ENCODE results near the gene TMUB1. TPM values are rescaled to one million over a fixed set of nuclear protein-coding genes. Genes with fewer than 3 reads are reported as not detected.

Gene TMUB1
- total RNA-seq, 4 donors from 2014 or later, result 38.4 to 57.2 (median 44.7) TPM

GRCh38 chr7:151086802-151087244 is 3.5 kb upstream of the TMUB1 start:
- H3K4me1 ChIP-seq, result peaks cover 19 to 83% (median 52%) of the 10 kb centered on the region in 3 donors
- TF ChIP-seq POLR2A (IDR thresholded peaks at IDR 0.05) (no peak), EP300 (IDR thresholded peaks at IDR 0.05) (no peak), CTCF (IDR thresholded peaks at IDR 0.05) (no peak), POLR2AphosphoS5 (IDR thresholded peaks at IDR 0.05) (no peak)
- H3K36me3 ChIP-seq, result peaks cover 0 to 3% of the 10 kb centered on the region in 2 donors
- peak overlapping the region; percentile 88 to 93 for H3K4me3 ChIP-seq
- H3K27ac ChIP-seq, result peak overlapping the region; percentile 74 to 98 (median 91)
- WGBS, 2 donors (ENCODE audit: low coverage in 1 of 2), result no CpG with 5 or more reads among the region's 56 CpGs
- no peaks in the 10 kb centered on the region for H3K9me3 ChIP-seq
- no peak for ATAC-seq
- no peaks in the 10 kb centered on the region for H3K27me3 ChIP-seq

GRCh38 chr7:151085691-151086620 is 2.7 kb upstream of the TMUB1 start, which contains the start of gene AGAP3:
Gene AGAP3 (plus strand): TSS chr7:151086475. CDS start chr7:151086742, 267 bp downstream.
- Histone ChIP-seq H3K4me1 (peaks cover 19 to 83% (median 54%) of the 10 kb centered on the region in 3 donors), H3K4me3 (peak within 1 kb of the TSS; percentile 88 to 93), H3K27ac (peak within 1 kb of the TSS; percentile 74 to 98 (median 91)), H3K9me3 (no peaks in the 10 kb centered on the region), H3K27me3 (no peaks in the 10 kb centered on the region), H3K36me3 (no peaks in the 10 kb centered on the region)
- WGBS, 2 donors (ENCODE audit: low coverage in 1 of 2), result 0 to 4% methylated on average over 1 to 8 of the region's 84 CpGs
- TF ChIP-seq POLR2AphosphoS5 (IDR thresholded peaks at IDR 0.05) (peak; percentile 58), POLR2A (IDR thresholded peaks at IDR 0.05) (peak; percentile 53 to 58), CTCF (IDR thresholded peaks at IDR 0.05) (no peak)
- peak; percentile 63 for ATAC-seq

- Histone ChIP-seq H3K36me3 (no peaks in the 10 kb centered on the region), H3K9me3 (no peaks in the 10 kb centered on the region), H3K4me1 (peaks cover 19 to 80% (median 50%) of the 10 kb centered on the region in 3 donors), H3K4me3 (peak overlapping the region in 1 of 2 donors; percentile 88), H3K27ac (peak overlapping the region; percentile 68 to 98 (median 91)), H3K27me3 (no peaks in the 10 kb centered on the region)
- WGBS, 2 donors (ENCODE audit: low coverage in 1 of 2), result 33 to 38% methylated on average over 4 to 5 of the region's 5 CpGs
- ATAC-seq, result no peak
- TF ChIP-seq POLR2AphosphoS5 (IDR thresholded peaks at IDR 0.05) (no peak), CTCF (IDR thresholded peaks at IDR 0.05) (no peak), EP300 (IDR thresholded peaks at IDR 0.05) (no peak), POLR2A (IDR thresholded peaks at IDR 0.05) (no peak)
Observed at GRCh38 chr7:151085329-151085690, 2.0 kb upstream of the TMUB1 start.

- 36 to 78% methylated on average over 1 of the region's 3 CpGs for WGBS, 2 donors (ENCODE audit: low coverage in 1 of 2)
- Histone ChIP-seq H3K27ac (peak overlapping the region in 3 of 4 donors; percentile 95 to 98 (median 96)), H3K4me1 (peaks cover 15 to 79% (median 49%) of the 10 kb centered on the region in 3 donors), H3K4me3 (peak overlapping the region; percentile 81 to 98), H3K9me3 (no peaks in the 10 kb centered on the region), H3K36me3 (no peaks in the 10 kb centered on the region), H3K27me3 (no peaks in the 10 kb centered on the region)
- ATAC-seq, result no peak
- peak in 1 of 4 experiments; percentile 1 for TF ChIP-seq CTCF (IDR thresholded peaks at IDR 0.05)
- no peak for TF ChIP-seq EP300 (IDR thresholded peaks at IDR 0.05)
Observed at GRCh38 chr7:151083824-151084160, 499 bp upstream of the TMUB1 start.

All from gastroesophageal sphincter (tissue), 4 donors.